Lung (tissue), 12 donors: ENCODE measurements around the gene DHRS1. TPM values are rescaled to one million over a fixed set of nuclear protein-coding genes. Genes with fewer than 3 reads are reported as not detected.

ENCODE experiments used
- ATAC-seq: fragments of 200-7000 bp; cut with Tn5 transposase; one replicate; pipeline ENCODE4 v1.9.1; 2020; ENCODE audit warnings: moderate number of reproducible peaks; ENCODE audit not compliant: insufficient read depth, low FRiP score
- DNase-seq, 3 donors: peaks; one replicate each; pipeline ENCODE4 v3.0.0-alpha.2; 2013 to 2017
- H3K27ac ChIP-seq, 2 donors: one replicate each; pipeline ENCODE4 v1.5.1; 2013; ENCODE audit warnings: mild to moderate bottlenecking in 2 of 2, moderate library complexity in 2 of 2, control low read depth in 1 of 2, inconsistent platforms in 1 of 2, low read depth in 1 of 2, low read length in 1 of 2
- H3K27me3 ChIP-seq, 3 donors: one replicate each; pipeline ENCODE4 v1.5.1; 2013; ENCODE audit warnings: low read length in 2 of 3; ENCODE audit not compliant: control insufficient read depth in 3 of 3, insufficient read depth in 3 of 3
- H3K36me3 ChIP-seq, 4 donors: one replicate each; pipeline ENCODE4 v1.5.1; 2013; ENCODE audit warnings: low read length in 4 of 4, mild to moderate bottlenecking in 1 of 4, moderate library complexity in 1 of 4; ENCODE audit not compliant: control insufficient read depth in 4 of 4, insufficient read depth in 4 of 4
- H3K4me1 ChIP-seq, 5 donors: one replicate each; pipeline ENCODE4 v1.5.1; 2013; ENCODE audit warnings: low read length in 5 of 5, mild to moderate bottlenecking in 2 of 5, moderate library complexity in 1 of 5; ENCODE audit not compliant: control insufficient read depth in 5 of 5, insufficient read depth in 5 of 5
- H3K4me3 ChIP-seq: one replicate; pipeline ENCODE4 v1.5.1; 2013; ENCODE audit warnings: mild to moderate bottlenecking, control low read depth, moderate library complexity
- H3K9ac ChIP-seq, 2 donors: one replicate each; pipeline ENCODE4 v1.5.1; 2013; ENCODE audit warnings: low read length in 2 of 2, control low read depth in 1 of 2; ENCODE audit not compliant: insufficient read depth in 1 of 2
- H3K9me3 ChIP-seq, 4 donors: one replicate each; pipeline ENCODE4 v1.5.1; 2013; ENCODE audit warnings: low read length in 3 of 4, mild to moderate bottlenecking in 1 of 4, moderate library complexity in 1 of 4; ENCODE audit not compliant: control insufficient read depth in 4 of 4, insufficient read depth in 3 of 4
- CTCF ChIP-seq: IDR thresholded peaks from 2 replicates; pipeline ENCODE4 v1.5.1; 2012; ENCODE audit warnings: mild to moderate bottlenecking; ENCODE audit errors: control extremely low read depth, extremely low read depth
- WGBS, 2 donors: extraction: QIAGEN DNeasy Blood & Tissue Kit; methylation state at CpG; one replicate each; pipeline ENCODE4 v1.1.7; 2013; 5-methylcytosine and 5-hydroxymethylcytosine counted together
- polyA plus RNA-seq, 2 donors: library from polyadenylated mRNA; stranded (reverse); fragments of 200-250 nt; gene quantifications; one replicate each; pipeline ENCODE4 v1.2.1, GENCODE V29; 2013
- total RNA-seq, 2 donors: library from RNA; depleted of rRNA in 1 of 2; stranded (reverse); fragments of >200 nt in 1 of 2; gene quantifications; one replicate each; pipeline ENCODE4 v1.2.1, GENCODE V29; 2014 to 2021
- donor health status: control.
- donor health status: control.
- donor health status: Bipolar disorder and iron deficiency.
- donor health status: healthy.
- donor health status: DM: yes; HTN: yes; CAD: no.

The DHRS1 gene
- total and polyA plus RNA-seq, 4 donors, result 20.6 to 27.8 (median 22.4) TPM

DNA sequence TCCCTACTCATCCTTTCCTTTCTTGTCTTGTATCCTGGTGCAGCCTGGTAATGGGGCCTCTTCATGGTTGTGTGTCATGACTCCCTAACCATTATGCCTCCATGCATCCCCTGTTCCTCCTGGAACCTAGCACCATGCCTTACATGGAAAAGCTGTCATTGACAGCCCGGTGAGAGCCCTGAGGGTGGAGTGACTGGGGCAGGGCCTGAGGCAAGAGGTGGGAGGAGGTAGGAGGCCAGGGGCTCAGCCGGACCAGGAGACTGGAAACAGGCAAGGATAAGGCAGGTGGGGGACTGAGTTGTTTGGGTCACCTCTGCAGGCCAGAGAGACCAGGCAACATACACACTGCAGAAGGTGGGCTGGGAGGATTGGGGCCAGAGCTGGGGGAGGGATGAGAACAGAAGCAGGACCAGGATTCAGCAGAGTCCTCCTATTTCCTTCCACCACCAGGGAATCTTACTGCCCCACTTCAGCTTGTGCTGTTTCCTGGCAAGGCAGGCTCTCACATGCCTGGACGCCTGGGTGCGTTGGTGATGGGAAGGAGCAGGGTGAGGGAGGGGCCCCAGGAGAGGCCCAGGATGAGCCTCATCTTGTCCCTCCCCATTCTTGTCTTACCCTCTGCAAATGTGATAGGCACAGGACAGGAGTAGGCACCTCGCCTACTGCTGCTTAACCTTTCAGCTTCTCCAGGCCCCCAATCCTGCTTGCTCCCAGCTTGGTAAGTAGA lies 10.1 kb upstream of the DHRS1 start, which contains the start of gene LTB4R2:
Gene LTB4R2 (plus strand): TSS at position 603 of the 727 bp plus-strand sequence. CDS start 525 bp downstream, outside the sequence.
- DNase-seq, result no peak
- WGBS, 2 donors, result 67 to 75% methylated on average over 5 of the region's 5 CpGs
- Histone ChIP-seq H3K27ac (peak within 1 kb of the TSS; percentile 55 to 92), H3K9me3 (no peaks in the 10 kb centered on the region), H3K4me1 (peaks cover 4 to 34% (median 9%) of the 10 kb centered on the region in 5 donors), H3K36me3 (peaks cover 2 to 26% (median 21%) of the 10 kb centered on the region in 4 donors), H3K4me3 (peak within 1 kb of the TSS; percentile 42), H3K27me3 (no peaks in the 10 kb centered on the region), H3K9ac (no peak within 1 kb of the TSS)
- no peak for TF ChIP-seq CTCF
- ATAC-seq, result no peak

GRCh38 chr14:24308342-24309124 lies 9.0 kb upstream of the DHRS1 start:
- whole genome bisulfite sequencing, 2 donors, result 78 to 85% methylated on average over 7 of the region's 7 CpGs
- Histone ChIP-seq H3K4me3 (no peak overlapping the region), H3K27me3 (no peaks in the 10 kb centered on the region), H3K9me3 (no peaks in the 10 kb centered on the region), H3K4me1 (peaks cover 4 to 26% (median 9%) of the 10 kb centered on the region in 5 donors), H3K36me3 (peaks cover 11 to 36% (median 32%) of the 10 kb centered on the region in 4 donors), H3K27ac (no peak overlapping the region), H3K9ac (no peak overlapping the region)
- ATAC-seq (no peak), DNase-seq (no peak)
- TF ChIP-seq CTCF, result no peak

DNA sequence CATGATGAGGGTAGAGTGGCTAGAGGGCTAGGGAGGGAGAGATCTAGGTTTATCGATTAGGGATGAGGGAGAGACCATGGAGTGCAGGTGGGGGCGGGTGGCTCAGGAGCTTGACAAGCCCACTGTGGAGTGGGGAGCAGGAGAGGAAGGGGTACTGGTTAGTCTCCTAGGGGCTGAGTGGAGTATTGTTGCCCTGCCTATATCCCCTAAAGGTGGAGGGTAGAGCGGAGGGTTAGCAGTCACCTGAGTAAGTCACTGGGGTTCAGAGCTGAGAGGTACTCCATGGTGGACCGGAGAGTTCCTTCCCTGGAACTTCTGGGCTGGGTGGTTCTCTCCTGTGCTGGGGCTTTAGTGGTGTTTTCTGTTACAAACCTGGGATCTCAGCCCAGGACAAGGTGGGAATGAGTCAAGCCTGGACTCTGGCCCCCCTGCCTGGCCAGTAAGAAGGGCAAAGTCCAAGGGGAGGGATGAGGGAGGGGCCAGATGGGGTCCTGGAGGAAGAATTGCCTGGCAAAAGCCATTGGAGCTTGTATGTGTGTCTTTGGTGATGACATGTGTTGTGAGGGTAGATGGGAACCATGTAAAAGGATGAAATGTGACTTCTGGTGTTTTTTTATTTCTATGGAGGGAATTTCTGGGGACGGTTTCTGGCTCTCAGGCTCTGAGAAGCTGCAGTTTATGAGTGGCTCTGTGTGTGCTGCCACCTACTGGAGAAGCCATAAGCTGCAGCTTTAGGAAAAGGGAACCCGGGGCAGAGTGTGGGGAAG lies 8.2 kb upstream of the DHRS1 start, which contains the start of gene CIDEB:
Gene CIDEB (minus strand): TSS at position 403 of the 767 bp plus-strand sequence. CDS start 119 bp downstream, at position 284.
- Histone ChIP-seq H3K27ac (no peak within 1 kb of the TSS), H3K36me3 (peaks cover 11 to 44% (median 38%) of the 10 kb centered on the region in 4 donors)

More for the DNA sequence above, 8.2 kb upstream of the DHRS1 start, which contains the start of gene CIDEB:
- H3K4me3 ChIP-seq, result no peak within 1 kb of the TSS
- DNase-seq (peak; percentile 56 to 67 (median 58)), ATAC-seq (no peak)
- TF ChIP-seq CTCF, result peak; percentile 77
- no peaks in the 10 kb centered on the region for H3K9me3 ChIP-seq
- H3K4me1 ChIP-seq, result peaks cover 4 to 24% (median 9%) of the 10 kb centered on the region in 5 donors
- H3K9ac ChIP-seq, result no peak within 1 kb of the TSS
- 62 to 64% methylated on average over 6 of the region's 6 CpGs for WGBS, 2 donors
- H3K27me3 ChIP-seq, result no peaks in the 10 kb centered on the region
